Endothelial cell of umbilical vein (primary cell): ENCODE measurements around the gene KIAA0825. TPM values are rescaled to one million over a fixed set of nuclear protein-coding genes. Genes with fewer than 3 reads are reported as not detected.

Source experiments
- BruUV-seq: library from RNA; stranded (reverse); fragments of 400-500 nt; replicated peaks from 2 replicates; lab custom pipeline; 2021; lab: Mats Ljungman, UMichigan
- CTCF ChIA-PET: fragments of 300-600, 350-600 bp; sonication (Branson Sonifier 250); formaldehyde crosslinking; loops from one replicate; lab custom pipeline; 2021; ENCODE audit warnings: antibody characterized with exemption, inconsistent platforms; lab: Charles Lee
- POLR2A ChIA-PET: fragments of 300-600, 350-600 bp; sonication (Branson Sonifier 250); formaldehyde crosslinking; loops from one replicate; lab custom pipeline; 2021; ENCODE audit warnings: antibody characterized with exemption, inconsistent platforms; lab: Charles Lee
- DNase-seq: peaks from one replicate; pipeline ENCODE4 v3.0.0-alpha.2; 2011; ENCODE audit warnings: low read depth, low spot score
- FAIRE-seq: peaks from 2 replicates; lab custom pipeline; 2011; peaks lifted over from hg19 to GRCh38; lab: Jason Lieb, UNC
- H2AFZ ChIP-seq: 2 replicates; pipeline ENCODE4 v1.6.0; 2012; ENCODE audit warnings: low read depth, low read length, control low read depth, inconsistent platforms
- H3K27ac ChIP-seq: 2 replicates; pipeline ENCODE4 v1.5.1; 2011; ENCODE audit warnings: low read depth, mild to moderate bottlenecking, control low read depth, low read length, moderate library complexity; ENCODE audit not compliant: insufficient read depth
- H3K27me3 ChIP-seq, 2 experiments: 2 replicates each; pipeline versions ENCODE4 v1.6.0 to v1.6.1; 2011; ENCODE audit warnings: low read length in 2 of 2, mixed read lengths in 1 of 2; ENCODE audit not compliant: control insufficient read depth in 2 of 2, insufficient read depth in 2 of 2
- H3K36me3 ChIP-seq, 2 experiments: 2 replicates in 1 of 2; 3 replicates in 1 of 2; pipeline ENCODE4 v1.5.1; 2011; ENCODE audit warnings: low read length in 2 of 2, mild to moderate bottlenecking in 1 of 2, moderate library complexity in 1 of 2; ENCODE audit not compliant: control insufficient read depth in 2 of 2, insufficient read depth in 2 of 2; ENCODE audit errors: extremely low read depth in 1 of 2
- H3K4me1 ChIP-seq: 3 replicates; pipeline ENCODE4 v1.5.1; 2011; ENCODE audit warnings: mild to moderate bottlenecking, low read length; ENCODE audit not compliant: control insufficient read depth, insufficient read depth; ENCODE audit errors: extremely low read depth
- H3K4me2 ChIP-seq: 2 replicates; pipeline ENCODE4 v1.6.1; 2011; ENCODE audit warnings: low read length, control low read depth, mixed read lengths; ENCODE audit not compliant: insufficient read depth
- H3K4me3 ChIP-seq, 3 experiments: fragments of 200-600 bp in 1 of 3; sonication (generic), shearing (Covaris generic) in 1 of 3; replicated peaks in 1 of 3; 2 replicates each; pipeline ENCODE4 v1.5.1; 2011 to 2016; ENCODE audit warnings: control low read depth in 3 of 3, low read length in 3 of 3, mild to moderate bottlenecking in 2 of 3, inconsistent platforms in 1 of 3, low read depth in 1 of 3, moderate library complexity in 1 of 3; ENCODE audit not compliant: insufficient read depth in 1 of 3
- H3K79me2 ChIP-seq: 2 replicates; pipeline ENCODE4 v1.6.0; 2012; ENCODE audit warnings: low read length, inconsistent platforms; ENCODE audit not compliant: control insufficient read depth, insufficient read depth
- H3K9ac ChIP-seq: replicated peaks from 2 replicates; pipeline ENCODE3; 2011; ENCODE audit warnings: low read length, control low read depth; ENCODE audit not compliant: insufficient read depth; ENCODE audit errors: extremely low read depth
- H3K9me1 ChIP-seq: replicated peaks from 3 replicates; pipeline ENCODE4 v1.6.0; 2011; ENCODE audit warnings: mild to moderate bottlenecking, low read length; ENCODE audit not compliant: control insufficient read depth, insufficient read depth; ENCODE audit errors: extremely low read depth
- H3K9me3 ChIP-seq: replicated peaks from 2 replicates; pipeline ENCODE4 v1.5.1; 2012; ENCODE audit warnings: low read length, inconsistent platforms; ENCODE audit not compliant: control insufficient read depth, insufficient read depth
- H4K20me1 ChIP-seq: replicated peaks from 2 replicates; pipeline ENCODE3; 2011; ENCODE audit warnings: mild to moderate bottlenecking, low read length; ENCODE audit not compliant: control insufficient read depth, insufficient read depth; ENCODE audit errors: extremely low read depth
- CTCF ChIP-seq, 2 donors: IDR thresholded peaks; 1 replicate in 1 of 2; 2 replicates in 1 of 2; pipeline ENCODE4 v1.5.1; 2011; ENCODE audit warnings: low read length in 2 of 2, mild to moderate bottlenecking in 2 of 2, moderate library complexity in 2 of 2, control low read depth in 1 of 2, inconsistent platforms in 1 of 2, low read depth in 1 of 2; ENCODE audit not compliant: insufficient read depth in 1 of 2; ENCODE audit errors: extremely low read depth in 1 of 2
- EZH2 ChIP-seq: IDR thresholded peaks from 2 replicates; pipeline ENCODE4 v1.6.1; 2012; ENCODE audit warnings: borderline replicate concordance, low read depth, mild to moderate bottlenecking, moderate library complexity, low read length, inconsistent platforms; ENCODE audit not compliant: severe bottlenecking
- FOS ChIP-seq: IDR thresholded peaks from 2 replicates; pipeline ENCODE4 v1.6.1; 2011; ENCODE audit warnings: mild to moderate bottlenecking, low read length, moderate library complexity, borderline replicate concordance; ENCODE audit not compliant: insufficient read depth
- GATA2 ChIP-seq: IDR thresholded peaks from 2 replicates; pipeline ENCODE4 v1.7.0; 2011; ENCODE audit warnings: low read depth, mild to moderate bottlenecking, moderate library complexity, mixed read lengths, low read length; ENCODE audit not compliant: insufficient read length, insufficient read depth
- JUN ChIP-seq: IDR thresholded peaks from 2 replicates; pipeline ENCODE4 v1.6.1; 2011; ENCODE audit warnings: borderline replicate concordance, low read depth; ENCODE audit not compliant: insufficient read length, insufficient read depth
- MAX ChIP-seq: IDR thresholded peaks from 2 replicates; pipeline ENCODE4 v1.6.1; 2011; ENCODE audit not compliant: insufficient read depth, insufficient read length
- MYC ChIP-seq: IDR thresholded peaks from one replicate; pipeline ENCODE4 v1.6.1; 2011; ENCODE audit warnings: mild to moderate bottlenecking, low read depth, low read length
- POLR2A ChIP-seq: IDR thresholded peaks from 2 replicates; pipeline ENCODE4 v1.6.1; 2012; ENCODE audit warnings: low read depth, mild to moderate bottlenecking, control low read depth, low read length
- POLR2AphosphoS5 ChIP-seq: IDR thresholded peaks from 2 replicates; pipeline ENCODE4 v1.6.1; 2012; ENCODE audit warnings: low read depth, mild to moderate bottlenecking, control low read depth, low read length, moderate library complexity; ENCODE audit not compliant: insufficient read depth
- dilution Hi-C: fragments of 300-500 bp; cut with MboI; formaldehyde crosslinking; loops from one replicate; pipeline ENCODE4 v1.15.0; 2019; ENCODE audit warnings: low sequenced_read_pairs; ENCODE audit not compliant: extremely low pct_ligation_motif_present
- intact Hi-C: fragments of 100-400 bp; cut with micrococcal nuclease; formaldehyde crosslinking; loops from one replicate; pipeline ENCODE4 v1.10.0; 2022
- polyA plus RNA-seq, 4 experiments: library from polyadenylated mRNA; depleted of rRNA in 3 of 4; stranded (reverse) in 3 of 4; unstranded in 1 of 4; fragments of >200 nt; gene quantifications; 2 replicates each; pipeline versions ENCODE4 v1.2.1 to v1.2.3, GENCODE V29; 2011 to 2012; ENCODE audit warnings: missing spikeins in 1 of 4
- total RNA-seq: library from RNA; stranded (reverse); gene quantifications from 2 replicates; pipeline ENCODE4 v1.2.3, GENCODE V29; 2021

The KIAA0825 gene
- total and polyA plus RNA-seq, 2 donors (not counting 3 experiments of a cell fraction or from before 2014, with no cell fraction given) = 0.15 to 1.1 TPM

- dilution Hi-C loops = no loop called here
- intact Hi-C loops = no loop called here
- FAIRE-seq = no peak
- ChIA-PET CTCF (interaction anchor here (1.1 to 1.3 kb wide), 2 partner anchors 11 to 109 kb away, joined by 3 read pairs; no protein-coding TSS in a partner anchor), POLR2A (no interaction called here)
- H3K79me2 ChIP-seq = no peaks in the 10 kb centered on the region
- H3K4me1 ChIP-seq = no peaks in the 10 kb centered on the region
- H2AFZ ChIP-seq = no peak overlapping the region
- TF ChIP-seq GATA2 = no peak
- TF ChIP-seq MYC = no peak
- no peak for TF ChIP-seq FOS
- TF ChIP-seq EZH2 = no peak
- TF ChIP-seq POLR2AphosphoS5 = no peak
- TF ChIP-seq POLR2A = no peak
- H3K9ac ChIP-seq = no peak overlapping the region
- H3K9me1 ChIP-seq = no peaks in the 10 kb centered on the region
- H3K4me3 ChIP-seq = no peak overlapping the region
- no peaks in the 10 kb centered on the region for H3K36me3 ChIP-seq
- no peaks in the 10 kb centered on the region for H4K20me1 ChIP-seq
- H3K9me3 ChIP-seq = no peaks in the 10 kb centered on the region
- H3K27me3 ChIP-seq = no peaks in the 10 kb centered on the region
- no TSS peak for BruUV-seq
- no peak for DNase-seq
- no peak overlapping the region for H3K27ac ChIP-seq
- no peak overlapping the region for H3K4me2 ChIP-seq
Observed at GRCh38 chr5:94254214-94254613, 364.2 kb downstream of the KIAA0825 start.

GRCh38 chr5:94250985-94251384 lies 367.4 kb downstream of the KIAA0825 start:
- Histone ChIP-seq H3K9me1 (no peaks in the 10 kb centered on the region), H3K9me3 (no peaks in the 10 kb centered on the region), H3K4me1 (no peaks in the 10 kb centered on the region), H2AFZ (no peak overlapping the region), H4K20me1 (no peaks in the 10 kb centered on the region), H3K4me3 (no peak overlapping the region), H3K9ac (no peak overlapping the region), H3K27ac (no peak overlapping the region), H3K27me3 (peaks cover 0 to 2% of the 10 kb centered on the region in 2 experiments), H3K36me3 (no peaks in the 10 kb centered on the region), H3K4me2 (no peak overlapping the region), H3K79me2 (no peaks in the 10 kb centered on the region)
- ChIA-PET CTCF (no interaction called here), POLR2A (no interaction called here)
- DNase-seq (no peak), FAIRE-seq (no peak)
- no peak for TF ChIP-seq JUN
- TF ChIP-seq MYC = no peak
- no peak for TF ChIP-seq EZH2
- no peak for TF ChIP-seq MAX
- TF ChIP-seq POLR2AphosphoS5 = no peak
- TF ChIP-seq POLR2A = no peak
- no peak for TF ChIP-seq CTCF (IDR thresholded peaks at IDR 0.05; ENCODE audit: extremely low read depth in 1 of 2, insufficient read depth in 1 of 2, low read depth in 1 of 2, low read length in 2 of 2)
- TF ChIP-seq GATA2 = no peak
- no peak for TF ChIP-seq FOS
- intact Hi-C loops = no loop called here
- BruUV-seq = no TSS peak
- dilution Hi-C loops = no loop called here
